GM23338 (cell line): ENCODE data around the gene FARSA. TPM values are rescaled to one million over a fixed set of nuclear protein-coding genes. Genes with fewer than 3 reads are reported as not detected.
A peak's percentile ranks its signal among the peaks of the same experiment; 100 is the strongest.

Source experiments
- ATAC-seq: fragments of 200-7000 bp; cut with Tn5 transposase; 3 replicates; pipeline ENCODE4 v1.9.1; 2020
- DNase-seq: peaks from one replicate; pipeline ENCODE4 v3.0.0-alpha.2; 2015; ENCODE audit warnings: low spot score
- H2AFZ ChIP-seq: fragments of 200-600 bp; sonication (generic); 2 replicates; pipeline ENCODE4 v1.8.0; 2016; ENCODE audit warnings: antibody characterized with exemption, mild to moderate bottlenecking, moderate library complexity
- H3F3A ChIP-seq: fragments of 200-600 bp; sonication (generic); replicated peaks from 2 replicates; pipeline ENCODE4 v1.8.0; 2017; ENCODE audit warnings: antibody characterized with exemption, mixed run types, low read depth
- H3K27ac ChIP-seq: fragments of 200-600 bp; sonication (generic); 2 replicates; pipeline ENCODE4 v1.6.1; 2016; ENCODE audit warnings: low read depth
- H3K27me3 ChIP-seq: fragments of 200-600 bp; sonication (generic); 2 replicates; pipeline ENCODE4 v1.8.0; 2016; ENCODE audit warnings: mild to moderate bottlenecking, mixed run types, moderate library complexity; ENCODE audit not compliant: insufficient read depth
- H3K36me3 ChIP-seq: fragments of 200-600 bp; sonication (generic); 2 replicates; pipeline ENCODE4 v1.8.0; 2016; ENCODE audit warnings: mild to moderate bottlenecking; ENCODE audit not compliant: insufficient read depth
- H3K4me1 ChIP-seq: fragments of 200-600 bp; sonication (generic); 2 replicates; pipeline ENCODE4 v1.8.0; 2016; ENCODE audit warnings: mild to moderate bottlenecking, moderate library complexity; ENCODE audit not compliant: insufficient read depth
- H3K4me2 ChIP-seq: fragments of 200-600 bp; sonication (generic); 2 replicates; pipeline ENCODE4 v1.7.1; 2017; ENCODE audit warnings: mixed run types
- H3K4me3 ChIP-seq: fragments of 200-600 bp; sonication (generic); 2 replicates; pipeline ENCODE4 v1.6.1; 2016; ENCODE audit warnings: mixed run types
- H3K79me2 ChIP-seq: fragments of 200-600 bp; sonication (generic); replicated peaks from 2 replicates; pipeline ENCODE4 v1.8.0; 2017; ENCODE audit warnings: mild to moderate bottlenecking; ENCODE audit not compliant: insufficient read depth
- H3K9me2 ChIP-seq: fragments of 200-600 bp; sonication (generic); 2 replicates; pipeline ENCODE4 v1.8.0; 2017; ENCODE audit not compliant: insufficient read depth
- H4K20me1 ChIP-seq: fragments of 200-600 bp; sonication (generic); replicated peaks from 2 replicates; pipeline ENCODE4 v1.8.0; 2017; ENCODE audit warnings: mild to moderate bottlenecking; ENCODE audit not compliant: insufficient read depth
- H3K27ac Mint-ChIP-seq: 2 replicates; pipeline ENCODE4 v1.8.0; 2020; ENCODE audit warnings: inconsistent platforms, mild to moderate bottlenecking, moderate library complexity, mixed read lengths
- H3K27me3 Mint-ChIP-seq: 3 replicates; pipeline ENCODE4 v1.8.0; 2022; ENCODE audit warnings: low read depth, mild to moderate bottlenecking, moderate library complexity, mixed read lengths, inconsistent platforms; ENCODE audit not compliant: insufficient read depth, poor library complexity
- H3K36me3 Mint-ChIP-seq: 3 replicates; pipeline ENCODE4 v1.8.0; 2021; ENCODE audit warnings: low read depth, mild to moderate bottlenecking, inconsistent platforms, moderate library complexity, mixed read lengths
- H3K4me1 Mint-ChIP-seq: 3 replicates; pipeline ENCODE4 v1.8.0; 2020; ENCODE audit warnings: mild to moderate bottlenecking, inconsistent platforms, mixed read lengths
- H3K4me3 Mint-ChIP-seq: 3 replicates; pipeline ENCODE4 v1.8.0; 2021; ENCODE audit warnings: moderate library complexity, mild to moderate bottlenecking, inconsistent platforms, mixed read lengths
- H3K9me3 Mint-ChIP-seq: 3 replicates; pipeline ENCODE4 v1.8.0; 2020; ENCODE audit warnings: moderate library complexity, mild to moderate bottlenecking, inconsistent platforms, mixed read lengths
- CTCF ChIP-seq, 2 experiments: fragments of 200-600 bp in 1 of 2; sonication (generic) in 1 of 2; conservative IDR thresholded peaks; 2 replicates each; pipeline versions ENCODE4 v1.5.1 to v1.6.1; 2016 to 2017; ENCODE audit warnings: antibody characterized with exemption in 2 of 2, low read depth in 2 of 2, mild to moderate bottlenecking in 2 of 2, moderate library complexity in 1 of 2
- ETS1 ChIP-seq: IDR thresholded peaks from 2 replicates; pipeline ENCODE4 v1.6.1; 2016; ENCODE audit warnings: antibody characterized with exemption
- EZH2phosphoT487 ChIP-seq: fragments of 200-600 bp; sonication (generic); IDR thresholded peaks from one replicate; pipeline ENCODE4 v1.8.1; 2018; ENCODE audit warnings: antibody characterized with exemption; ENCODE audit not compliant: unreplicated experiment
- JUNB ChIP-seq: IDR thresholded peaks from one replicate; pipeline ENCODE4 v1.6.1; 2016; ENCODE audit warnings: antibody characterized with exemption; ENCODE audit not compliant: unreplicated experiment
- NANOG ChIP-seq: IDR thresholded peaks from 2 replicates; pipeline ENCODE4 v1.6.1; 2016; ENCODE audit warnings: antibody characterized with exemption, borderline replicate concordance
- POLR2AphosphoS5 ChIP-seq: IDR thresholded peaks from 2 replicates; pipeline ENCODE4 v1.6.1; 2016; ENCODE audit warnings: antibody characterized with exemption, low read depth
- STAT1 ChIP-seq: IDR thresholded peaks from one replicate; pipeline ENCODE4 v1.6.1; 2016; ENCODE audit warnings: antibody characterized with exemption; ENCODE audit not compliant: unreplicated experiment
- ZNF114 ChIP-seq: fragments of 250-450 bp; sonication (Bioruptor Pico); IDR thresholded peaks from 2 replicates; pipeline ENCODE4 v1.5.0; 2020; ENCODE audit warnings: mild to moderate bottlenecking, moderate library complexity
- ZNF331 ChIP-seq: fragments of 250-450 bp; sonication (Bioruptor Pico); IDR thresholded peaks from 2 replicates; pipeline ENCODE4 v1.5.0; 2020; ENCODE audit warnings: low read depth, mild to moderate bottlenecking, moderate library complexity
- microRNA-seq: library from miRNA; unstranded; fragments of <30 nt; microRNA quantifications from one replicate; pipeline ENCODE4, GENCODE V29; 2017
- polyA plus RNA-seq: library from polyadenylated mRNA; unstranded; fragments of >200 nt; fragmentation: Nextera tagmentation; extraction: Ambion mirVana; gene quantifications from 2 replicates; pipeline ENCODE4 v1.2.1, GENCODE V29; 2016
- small RNA-seq: library from RNA; depleted of rRNA; stranded (forward); fragments of <200 nt; gene quantifications from one replicate; pipeline ENCODE3, GENCODE V24; 2014; ENCODE audit warnings: low replicate concordance
- total RNA-seq: library from RNA; depleted of rRNA; stranded (reverse); fragments of >200 nt; shearing (Covaris generic); gene quantifications from 2 replicates; pipeline ENCODE4 v1.2.3, GENCODE V29; 2014; rRNA removed

The FARSA gene
- total and polyA plus RNA-seq, 2 experiments from 2014 or later: 74.7 to 86.4 TPM

- no peaks in the 10 kb centered on the region; the same call in 1 of the 2 replicates for H4K20me1 ChIP-seq
- H3K4me1 ChIP-seq: no peaks in the 10 kb centered on the region
- TF ChIP-seq NANOG (no peak), ETS1 (no peak)
- peak; percentile 43 for DNase-seq
- H3K9me2 ChIP-seq: no peaks in the 10 kb centered on the region
- H3K36me3 ChIP-seq: no peaks in the 10 kb centered on the region
- H3K4me3 ChIP-seq: peak overlapping the region; percentile 55
- H3K4me3 Mint-ChIP-seq: no peak overlapping the region
- peak; percentile 6 for ATAC-seq
- no peak overlapping the region for H3K27ac ChIP-seq
- H3K36me3 Mint-ChIP-seq: peaks cover 58% of the 10 kb centered on the region
- peak overlapping the region; percentile 87 for H3K4me2 ChIP-seq
- H2AFZ ChIP-seq: no peak overlapping the region
- H3K27ac Mint-ChIP-seq: no peak overlapping the region
- peaks cover 13% of the 10 kb centered on the region for H3K9me3 Mint-ChIP-seq
- H3K27me3 Mint-ChIP-seq: peaks cover 7% of the 10 kb centered on the region
- no peaks in the 10 kb centered on the region for H3K79me2 ChIP-seq
- peaks cover 8% of the 10 kb centered on the region for H3F3A ChIP-seq
- no peaks in the 10 kb centered on the region for H3K27me3 ChIP-seq
- no peaks in the 10 kb centered on the region; the same call in 2 of the 3 replicates for H3K4me1 Mint-ChIP-seq
Measured at GRCh38 chr19:12873891-12874745, 59.4 kb downstream of the FARSA start.

GRCh38 chr19:12872941-12873890 is 60.3 kb downstream of the FARSA start:
- peaks cover 10% of the 10 kb centered on the region for H3K27me3 Mint-ChIP-seq
- DNase-seq (peak; percentile 97), ATAC-seq (peak; percentile 83)
- no peak overlapping the region; the same call in 1 of the 2 replicates for H2AFZ ChIP-seq
- no peaks in the 10 kb centered on the region for H3K4me1 ChIP-seq
- TF ChIP-seq JUNB (no peak), EZH2phosphoT487 (no peak), POLR2AphosphoS5 (0 out of 2 replicates have a peak, but pooled peaks have one; percentile 13), STAT1 (no peak), CTCF (conservative IDR thresholded peaks at IDR 0.05; ENCODE audit: low read depth in 2 of 2) (peak; percentile 22 to 70; a peak in 3 of 4 replicates), ZNF114 (no peak), ZNF331 (CRISPR knock-in tag) (no peak)
- peaks cover 13% of the 10 kb centered on the region for H3K9me3 Mint-ChIP-seq
- H3K36me3 Mint-ChIP-seq: peaks cover 58% of the 10 kb centered on the region
- H3K4me2 ChIP-seq: peak overlapping the region; percentile 87
- H3K27ac ChIP-seq: no peak overlapping the region
- no peaks in the 10 kb centered on the region; the same call in 1 of the 2 replicates for H4K20me1 ChIP-seq
- H3K36me3 ChIP-seq: no peaks in the 10 kb centered on the region
- no peaks in the 10 kb centered on the region for H3K9me2 ChIP-seq
- H3K27me3 ChIP-seq: no peaks in the 10 kb centered on the region
- no peak overlapping the region for H3K27ac Mint-ChIP-seq
- H3K4me1 Mint-ChIP-seq: no peaks in the 10 kb centered on the region; the same call in 2 of the 3 replicates
- peaks cover 12% of the 10 kb centered on the region for H3F3A ChIP-seq
- H3K4me3 Mint-ChIP-seq: peak overlapping the region; percentile 52
- peak overlapping the region; percentile 55 for H3K4me3 ChIP-seq
- H3K79me2 ChIP-seq: no peaks in the 10 kb centered on the region

Small RNAs within 50 kb of the gene (microRNA-seq; reads per million reads assigned to microRNA genes)
- gene MIR5695 (not detected), gene MIR6515 (not detected)

Small RNAs within 50 kb of the gene (small RNA-seq; reads per million reads assigned to genes)
- gene MIR5695: not detected
- 0.32 reads per million, percentile 16 among the genes with 10 or more reads in this experiment for gene MIR6515

Other genes with a start within 250 kb of the FARSA start
- gene GNG14, start 245.7 kb downstream of the FARSA start, total RNA-seq: not detected in 2 replicates
- not detected in 2 replicates for gene GNG14, start 245.7 kb downstream of the FARSA start, polyA plus RNA-seq
- 12.3 and 19.4 TPM in 2 replicates for gene FBXW9, start 237.1 kb downstream of the FARSA start, total RNA-seq
- 6.6 and 8.2 TPM in 2 replicates for gene FBXW9, start 237.1 kb downstream of the FARSA start, polyA plus RNA-seq
- gene TNPO2, start 209.8 kb downstream of the FARSA start, total RNA-seq: 83.0 and 85.9 TPM in 2 replicates
- 35.8 and 37.1 TPM in 2 replicates for gene TNPO2, start 209.8 kb downstream of the FARSA start, polyA plus RNA-seq
- 170 and 171 TPM in 2 replicates for gene TRIR, start 199.0 kb downstream of the FARSA start, total RNA-seq
- gene TRIR, start 199.0 kb downstream of the FARSA start, polyA plus RNA-seq: 254 and 257 TPM in 2 replicates
- 75.3 and 109 TPM in 2 replicates for gene GET3, start 196.2 kb downstream of the FARSA start, total RNA-seq
- gene GET3, start 196.2 kb downstream of the FARSA start, polyA plus RNA-seq: 89.5 and 90.4 TPM in 2 replicates
- 7.5 and 10.4 TPM in 2 replicates for gene BEST2, start 181.9 kb downstream of the FARSA start, total RNA-seq
- 1.2 and 1.3 TPM in 2 replicates for gene BEST2, start 181.9 kb downstream of the FARSA start, polyA plus RNA-seq
- 85.3 and 86.4 TPM in 2 replicates for gene HOOK2, start 158.2 kb downstream of the FARSA start, total RNA-seq
- 46.9 and 56.9 TPM in 2 replicates for gene HOOK2, start 158.2 kb downstream of the FARSA start, polyA plus RNA-seq
- gene JUNB, start 142.2 kb downstream of the FARSA start, total RNA-seq: 16.0 and 20.2 TPM in 2 replicates
- 7.7 and 7.8 TPM in 2 replicates for gene JUNB, start 142.2 kb downstream of the FARSA start, polyA plus RNA-seq
- gene PRDX2, start 131.9 kb downstream of the FARSA start, total RNA-seq: 465 and 486 TPM in 2 replicates
- 314 and 346 TPM in 2 replicates for gene PRDX2, start 131.9 kb downstream of the FARSA start, polyA plus RNA-seq
- 0.38 TPM in 1 of 2 replicates, not detected in the other for gene THSD8, start 131.6 kb downstream of the FARSA start, total RNA-seq
- gene THSD8, start 131.6 kb downstream of the FARSA start, polyA plus RNA-seq: 38.5 and 42.2 TPM in 2 replicates
- gene RNASEH2A, start 127.1 kb downstream of the FARSA start, total RNA-seq: 62.6 and 68.2 TPM in 2 replicates
- 39.4 and 40.5 TPM in 2 replicates for gene RNASEH2A, start 127.1 kb downstream of the FARSA start, polyA plus RNA-seq
- 3.3 and 4.1 TPM in 2 replicates for gene RTBDN, start 99.1 kb downstream of the FARSA start, total RNA-seq
- gene RTBDN, start 99.1 kb downstream of the FARSA start, polyA plus RNA-seq: 4.4 and 4.6 TPM in 2 replicates
- gene MAST1, start 95.2 kb downstream of the FARSA start, total RNA-seq: 13.4 and 19.9 TPM in 2 replicates
- 8.9 and 13.9 TPM in 2 replicates for gene MAST1, start 95.2 kb downstream of the FARSA start, polyA plus RNA-seq
- gene DNASE2, start 52.3 kb downstream of the FARSA start, total RNA-seq: 27.3 and 35.0 TPM in 2 replicates
- 15.9 and 17.4 TPM in 2 replicates for gene DNASE2, start 52.3 kb downstream of the FARSA start, polyA plus RNA-seq
- gene KLF1, start 46.5 kb downstream of the FARSA start, total RNA-seq: 1.1 and 1.4 TPM in 2 replicates
- gene KLF1, start 46.5 kb downstream of the FARSA start, polyA plus RNA-seq: 0.74 and 0.80 TPM in 2 replicates
- 73.3 and 99.8 TPM in 2 replicates for gene GCDH, start 42.6 kb downstream of the FARSA start, total RNA-seq
- 51.5 and 54.1 TPM in 2 replicates for gene GCDH, start 42.6 kb downstream of the FARSA start, polyA plus RNA-seq
- 0.62 and 0.63 TPM in 2 replicates for gene SYCE2, start 14.4 kb downstream of the FARSA start, total RNA-seq
- gene SYCE2, start 14.4 kb downstream of the FARSA start, polyA plus RNA-seq: 1.9 and 2.9 TPM in 2 replicates
- gene CALR, start 4.9 kb upstream of the FARSA start, total RNA-seq: 724 and 760 TPM in 2 replicates
- 1,131 and 1,182 TPM in 2 replicates for gene CALR, start 4.9 kb upstream of the FARSA start, polyA plus RNA-seq
- 67.0 and 69.7 TPM in 2 replicates for gene RAD23A, start 12.2 kb upstream of the FARSA start, total RNA-seq
- 121 and 127 TPM in 2 replicates for gene RAD23A, start 12.2 kb upstream of the FARSA start, polyA plus RNA-seq
- 46.5 and 63.9 TPM in 2 replicates for gene GADD45GIP1, start 23.5 kb upstream of the FARSA start, total RNA-seq
- gene GADD45GIP1, start 23.5 kb upstream of the FARSA start, polyA plus RNA-seq: 255 and 290 TPM in 2 replicates
- gene DAND5, start 35.9 kb upstream of the FARSA start, total RNA-seq: 0.28 TPM in 1 of 2 replicates, not detected in the other
- 0.10 and 0.18 TPM in 2 replicates for gene DAND5, start 35.9 kb upstream of the FARSA start, polyA plus RNA-seq
- gene NFIX, start 61.8 kb upstream of the FARSA start, total RNA-seq: 0.14 and 1.2 TPM in 2 replicates
- gene NFIX, start 61.8 kb upstream of the FARSA start, polyA plus RNA-seq: 0.06 and 0.31 TPM in 2 replicates
- gene LYL1, start 169.1 kb upstream of the FARSA start, total RNA-seq: 0.47 and 2.2 TPM in 2 replicates
- 0.77 and 1.2 TPM in 2 replicates for gene LYL1, start 169.1 kb upstream of the FARSA start, polyA plus RNA-seq
- gene TRMT1, start 183.0 kb upstream of the FARSA start, total RNA-seq: 76.4 and 88.6 TPM in 2 replicates
- 90.1 and 92.6 TPM in 2 replicates for gene TRMT1, start 183.0 kb upstream of the FARSA start, polyA plus RNA-seq
- 203 and 260 TPM in 2 replicates for gene NACC1, start 184.6 kb upstream of the FARSA start, total RNA-seq
- 12.4 and 16.1 TPM in 2 replicates for gene NACC1, start 184.6 kb upstream of the FARSA start, polyA plus RNA-seq
- 55.9 and 58.3 TPM in 2 replicates for gene STX10, start 216.7 kb upstream of the FARSA start, total RNA-seq
- gene STX10, start 216.7 kb upstream of the FARSA start, polyA plus RNA-seq: 42.8 and 44.0 TPM in 2 replicates
- gene IER2, start 216.7 kb upstream of the FARSA start, total RNA-seq: 99.1 and 124 TPM in 2 replicates
- gene IER2, start 216.7 kb upstream of the FARSA start, polyA plus RNA-seq: 191 and 200 TPM in 2 replicates